ENCODE results near the gene PRKG1.

DNA sequence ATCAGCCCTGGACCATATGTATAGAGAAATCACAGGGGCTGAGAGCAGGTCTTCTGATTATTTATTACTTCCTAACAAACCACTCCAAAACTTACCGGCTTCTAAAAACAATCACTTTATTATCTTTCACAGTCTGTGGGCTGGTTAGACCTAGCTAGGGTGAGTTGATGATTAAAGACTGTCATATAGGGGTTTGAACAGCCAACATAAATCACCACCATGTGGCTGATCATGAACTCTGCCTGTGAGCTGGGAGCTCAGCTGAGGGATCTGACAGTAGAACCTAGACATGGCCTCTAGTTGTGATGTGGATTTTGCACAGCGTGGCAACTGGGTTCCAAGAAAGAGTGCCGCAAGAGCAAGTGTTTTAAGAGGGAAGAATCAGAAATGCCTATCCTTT lies 319.8 kb downstream of the PRKG1 start:
- TF ChIP-seq, protein P1, sequence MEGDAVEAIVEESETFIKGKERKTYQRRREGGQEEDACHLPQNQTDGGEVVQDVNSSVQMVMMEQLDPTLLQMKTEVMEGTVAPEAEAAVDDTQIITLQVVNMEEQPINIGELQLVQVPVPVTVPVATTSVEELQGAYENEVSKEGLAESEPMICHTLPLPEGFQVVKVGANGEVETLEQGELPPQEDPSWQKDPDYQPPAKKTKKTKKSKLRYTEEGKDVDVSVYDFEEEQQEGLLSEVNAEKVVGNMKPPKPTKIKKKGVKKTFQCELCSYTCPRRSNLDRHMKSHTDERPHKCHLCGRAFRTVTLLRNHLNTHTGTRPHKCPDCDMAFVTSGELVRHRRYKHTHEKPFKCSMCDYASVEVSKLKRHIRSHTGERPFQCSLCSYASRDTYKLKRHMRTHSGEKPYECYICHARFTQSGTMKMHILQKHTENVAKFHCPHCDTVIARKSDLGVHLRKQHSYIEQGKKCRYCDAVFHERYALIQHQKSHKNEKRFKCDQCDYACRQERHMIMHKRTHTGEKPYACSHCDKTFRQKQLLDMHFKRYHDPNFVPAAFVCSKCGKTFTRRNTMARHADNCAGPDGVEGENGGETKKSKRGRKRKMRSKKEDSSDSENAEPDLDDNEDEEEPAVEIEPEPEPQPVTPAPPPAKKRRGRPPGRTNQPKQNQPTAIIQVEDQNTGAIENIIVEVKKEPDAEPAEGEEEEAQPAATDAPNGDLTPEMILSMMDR (IDR thresholded peaks at IDR 0.05; ENCODE audit: low read depth, low read length, missing input control), result no peak
- TF ChIP-seq TAF1 (conservative IDR thresholded peaks at IDR 0.05), result no peak
- no peak for TF ChIP-seq SP1 (IDR thresholded peaks at IDR 0.05)
- TF ChIP-seq MAX (IDR thresholded peaks at IDR 0.05), result no peak
- no peak for TF ChIP-seq REST (IDR thresholded peaks at IDR 0.05)
- TF ChIP-seq, protein P2, sequence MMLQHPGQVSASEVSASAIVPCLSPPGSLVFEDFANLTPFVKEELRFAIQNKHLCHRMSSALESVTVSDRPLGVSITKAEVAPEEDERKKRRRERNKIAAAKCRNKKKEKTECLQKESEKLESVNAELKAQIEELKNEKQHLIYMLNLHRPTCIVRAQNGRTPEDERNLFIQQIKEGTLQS (IDR thresholded peaks at IDR 0.05), result no peak
- no peak for TF ChIP-seq EGR1 (IDR thresholded peaks at IDR 0.05; ENCODE audit: low read depth in 2 of 2)
- no peak for TF ChIP-seq YY1 (IDR thresholded peaks at IDR 0.05)
- no peak for TF ChIP-seq JUND (IDR thresholded peaks at IDR 0.05)
- no peak for TF ChIP-seq RAD21 (IDR thresholded peaks at IDR 0.05)
- no peak for TF ChIP-seq RXRA (IDR thresholded peaks at IDR 0.05)
- TF ChIP-seq GABPA (IDR thresholded peaks at IDR 0.05 in 1 of 2, conservative IDR thresholded peaks at IDR 0.05 in 1 of 2), result no peak
